Karpas-422 (cell line): Measurements from ENCODE around the gene FHDC1. TPM values are rescaled to one million over a fixed set of nuclear protein-coding genes. Genes with fewer than 3 reads are reported as not detected.

Source experiments
- DNase-seq: peaks from one replicate; pipeline ENCODE4 v3.0.0-alpha.2; 2015
- H2AFZ ChIP-seq: fragments of 200-600 bp; sonication (generic); 2 replicates; pipeline ENCODE4 v1.6.1; 2014; ENCODE audit warnings: antibody characterized with exemption, low read length, mixed read lengths
- H3K27ac ChIP-seq: fragments of 200-600 bp; sonication (generic); 2 replicates; pipeline ENCODE4 v1.5.1; 2014; ENCODE audit warnings: mild to moderate bottlenecking, low read length, moderate library complexity
- H3K27me3 ChIP-seq: fragments of 200-600 bp; sonication (generic); 2 replicates; pipeline ENCODE4 v1.6.1; 2014; ENCODE audit warnings: low read length, mixed read lengths
- H3K36me3 ChIP-seq: fragments of 200-600 bp; sonication (generic); 2 replicates; pipeline ENCODE4 v1.6.1; 2014; ENCODE audit warnings: low read length, mixed read lengths; ENCODE audit not compliant: insufficient read depth
- H3K4me1 ChIP-seq: fragments of 200-600 bp; sonication (generic); 2 replicates; pipeline ENCODE4 v1.6.1; 2014; ENCODE audit warnings: mild to moderate bottlenecking, low read length, mixed read lengths
- H3K4me2 ChIP-seq: fragments of 200-600 bp; sonication (generic); 2 replicates; pipeline ENCODE4 v1.6.1; 2014; ENCODE audit warnings: low read length, low read depth, mild to moderate bottlenecking; ENCODE audit not compliant: poor library complexity, severe bottlenecking
- H3K4me3 ChIP-seq: fragments of 200-600 bp; sonication (generic); 2 replicates; pipeline ENCODE4 v1.5.1; 2014; ENCODE audit warnings: mild to moderate bottlenecking, antibody characterized with exemption, low read length, mixed read lengths
- H3K79me2 ChIP-seq: fragments of 200-600 bp; sonication (generic); 2 replicates; pipeline ENCODE4 v1.6.1; 2014; ENCODE audit warnings: mild to moderate bottlenecking, low read length, mixed read lengths
- H3K9ac ChIP-seq: fragments of 200-600 bp; sonication (generic); 2 replicates; pipeline ENCODE4 v1.6.0; 2014; ENCODE audit warnings: low read length
- H3K9me2 ChIP-seq: fragments of 200-600 bp; sonication (generic), shearing (Covaris generic); replicated peaks from 2 replicates; pipeline ENCODE4 v1.6.0; 2014; ENCODE audit warnings: mild to moderate bottlenecking, low read length, moderate library complexity; ENCODE audit not compliant: insufficient read depth
- H3K9me3 ChIP-seq: fragments of 300-700, 200-600 bp; sonication (generic); 2 replicates; pipeline ENCODE4 v1.6.1; 2014; ENCODE audit warnings: low read length, mixed read lengths
- H4K20me1 ChIP-seq: fragments of 200-600 bp; sonication (generic); 2 replicates; pipeline ENCODE4 v1.6.1; 2014; ENCODE audit warnings: mild to moderate bottlenecking, antibody characterized with exemption, low read length, low read depth; ENCODE audit not compliant: insufficient read depth
- total RNA-seq: library from RNA; depleted of rRNA; stranded (reverse); fragments of >200 nt; shearing (Covaris generic); gene quantifications from 2 replicates; pipeline ENCODE4 v1.2.3, GENCODE V29; 2014; ENCODE audit warnings: low replicate concordance

The FHDC1 gene
- total RNA-seq, 1 experiment from 2014 or later, result 0.07 TPM

- peaks cover 3% of the 10 kb centered on the region; the same call in 1 of the 2 replicates for H3K4me1 ChIP-seq
- H3K36me3 ChIP-seq, result no peaks in the 10 kb centered on the region
- H3K27me3 ChIP-seq, result no peaks in the 10 kb centered on the region
- H3K9me3 ChIP-seq, result no peaks in the 10 kb centered on the region
- H3K4me2 ChIP-seq, result no peak overlapping the region
- H3K9ac ChIP-seq, result no peak overlapping the region
- H2AFZ ChIP-seq, result no peak overlapping the region
- no peak overlapping the region for H3K4me3 ChIP-seq
- no peaks in the 10 kb centered on the region for H3K9me2 ChIP-seq
- DNase-seq, result no peak
- H3K79me2 ChIP-seq, result no peaks in the 10 kb centered on the region
- no peaks in the 10 kb centered on the region for H4K20me1 ChIP-seq
- no peak overlapping the region for H3K27ac ChIP-seq
Observed at GRCh38 chr4:152994038-152994437, 57.9 kb downstream of the FHDC1 start.

- no peak for DNase-seq
- H3K27ac ChIP-seq, result no peak overlapping the region
- H3K4me1 ChIP-seq, result peaks cover 3% of the 10 kb centered on the region; the same call in 1 of the 2 replicates
- no peaks in the 10 kb centered on the region for H3K36me3 ChIP-seq
- no peaks in the 10 kb centered on the region for H3K79me2 ChIP-seq
- H4K20me1 ChIP-seq, result no peaks in the 10 kb centered on the region
- no peak overlapping the region for H2AFZ ChIP-seq
- H3K9me3 ChIP-seq, result no peaks in the 10 kb centered on the region
- H3K9me2 ChIP-seq, result no peaks in the 10 kb centered on the region
- H3K4me2 ChIP-seq, result no peak overlapping the region
- no peaks in the 10 kb centered on the region for H3K27me3 ChIP-seq
- H3K4me3 ChIP-seq, result no peak overlapping the region
- no peak overlapping the region for H3K9ac ChIP-seq
Observed at GRCh38 chr4:152996111-152996571, 60.0 kb downstream of the FHDC1 start.

GRCh38 chr4:152996672-152997071 is 60.5 kb downstream of the FHDC1 start:
- Histone ChIP-seq H3K9me3 (no peaks in the 10 kb centered on the region), H3K79me2 (no peaks in the 10 kb centered on the region), H3K9me2 (no peaks in the 10 kb centered on the region), H3K9ac (no peak overlapping the region), H3K4me1 (no peaks in the 10 kb centered on the region), H3K36me3 (no peaks in the 10 kb centered on the region), H3K4me2 (no peak overlapping the region), H3K27ac (no peak overlapping the region), H3K27me3 (no peaks in the 10 kb centered on the region), H4K20me1 (no peaks in the 10 kb centered on the region), H3K4me3 (no peak overlapping the region), H2AFZ (no peak overlapping the region)
- DNase-seq, result no peak

- H4K20me1 ChIP-seq, result no peaks in the 10 kb centered on the region
- H3K27me3 ChIP-seq, result no peaks in the 10 kb centered on the region
Observed at GRCh38 chr4:152997288-152997687, 61.2 kb downstream of the FHDC1 start.

GRCh38 chr4:152997771-152998487 is 61.8 kb downstream of the FHDC1 start:
- no peaks in the 10 kb centered on the region for H4K20me1 ChIP-seq
- H2AFZ ChIP-seq, result no peak overlapping the region
- no peak overlapping the region for H3K4me2 ChIP-seq
- H3K27ac ChIP-seq, result no peak overlapping the region
- no peaks in the 10 kb centered on the region for H3K27me3 ChIP-seq
- no peak for DNase-seq
- no peak overlapping the region for H3K9ac ChIP-seq
- H3K9me3 ChIP-seq, result no peaks in the 10 kb centered on the region
- no peaks in the 10 kb centered on the region for H3K4me1 ChIP-seq
- no peaks in the 10 kb centered on the region for H3K79me2 ChIP-seq
- no peak overlapping the region for H3K4me3 ChIP-seq
- H3K36me3 ChIP-seq, result no peaks in the 10 kb centered on the region
- H3K9me2 ChIP-seq, result no peaks in the 10 kb centered on the region

More at GRCh38 chr4:152997288-152997687, 61.2 kb downstream of the FHDC1 start:
- no peaks in the 10 kb centered on the region for H3K36me3 ChIP-seq
- no peak overlapping the region for H3K9ac ChIP-seq
- H3K4me1 ChIP-seq, result no peaks in the 10 kb centered on the region
- no peak overlapping the region for H3K4me3 ChIP-seq
- no peaks in the 10 kb centered on the region for H3K9me3 ChIP-seq
- no peaks in the 10 kb centered on the region for H3K79me2 ChIP-seq
- H3K27ac ChIP-seq, result no peak overlapping the region
- H3K4me2 ChIP-seq, result no peak overlapping the region
- no peaks in the 10 kb centered on the region for H3K9me2 ChIP-seq
- no peak overlapping the region for H2AFZ ChIP-seq
- DNase-seq, result no peak

- H2AFZ ChIP-seq, result no peak overlapping the region
- H3K79me2 ChIP-seq, result no peaks in the 10 kb centered on the region
- H3K9me3 ChIP-seq, result no peaks in the 10 kb centered on the region
- no peak overlapping the region for H3K27ac ChIP-seq
- H3K27me3 ChIP-seq, result no peaks in the 10 kb centered on the region
- no peaks in the 10 kb centered on the region for H3K9me2 ChIP-seq
- no peak overlapping the region for H3K4me2 ChIP-seq
- H3K9ac ChIP-seq, result no peak overlapping the region
- no peak overlapping the region for H3K4me3 ChIP-seq
- H3K4me1 ChIP-seq, result no peaks in the 10 kb centered on the region
- H4K20me1 ChIP-seq, result no peaks in the 10 kb centered on the region
- no peak for DNase-seq
- no peaks in the 10 kb centered on the region for H3K36me3 ChIP-seq
Observed at GRCh38 chr4:152998861-152999260, 62.7 kb downstream of the FHDC1 start.

- no peak overlapping the region for H3K9ac ChIP-seq
Observed at GRCh38 chr4:152999346-153000075, 63.4 kb downstream of the FHDC1 start.

GRCh38 chr4:153000076-153000420 is 63.9 kb downstream of the FHDC1 start:
- Histone ChIP-seq H4K20me1 (no peaks in the 10 kb centered on the region), H2AFZ (no peak overlapping the region), H3K9ac (no peak overlapping the region), H3K9me3 (no peaks in the 10 kb centered on the region), H3K27me3 (no peaks in the 10 kb centered on the region), H3K4me1 (no peaks in the 10 kb centered on the region), H3K4me2 (no peak overlapping the region), H3K36me3 (no peaks in the 10 kb centered on the region), H3K79me2 (no peaks in the 10 kb centered on the region), H3K27ac (no peak overlapping the region), H3K4me3 (no peak overlapping the region), H3K9me2 (no peaks in the 10 kb centered on the region)
- no peak for DNase-seq

More at GRCh38 chr4:152999346-153000075, 63.4 kb downstream of the FHDC1 start:
- Histone ChIP-seq H3K4me3 (no peak overlapping the region), H3K9me2 (no peaks in the 10 kb centered on the region), H3K4me1 (no peaks in the 10 kb centered on the region), H2AFZ (no peak overlapping the region), H3K79me2 (no peaks in the 10 kb centered on the region), H3K9me3 (no peaks in the 10 kb centered on the region), H4K20me1 (no peaks in the 10 kb centered on the region), H3K36me3 (no peaks in the 10 kb centered on the region), H3K27me3 (no peaks in the 10 kb centered on the region), H3K4me2 (no peak overlapping the region), H3K27ac (no peak overlapping the region)
- DNase-seq, result no peak
